ENCODE data around the gene SH2D3C. TPM values are rescaled to one million over a fixed set of nuclear protein-coding genes. Genes with fewer than 3 reads are reported as not detected.
A peak's percentile ranks its signal among the peaks of the same experiment; 100 is the strongest.

Gene SH2D3C
- total RNA-seq, 1 experiment from 2014 or later: not detected

GRCh38 chr9:127790094-127790855, 11.8 kb upstream of the SH2D3C start:
- no peak overlapping the region for H2AFZ ChIP-seq (ENCODE audit: low read length)
- peaks cover 22% of the 10 kb centered on the region for H3K79me2 ChIP-seq (ENCODE audit: low read length)
- DNase-seq: no peak
- no peak overlapping the region for H3K9ac ChIP-seq (ENCODE audit: low read length)
- H3K4me2 ChIP-seq (ENCODE audit: low read depth, low read length, poor library complexity, severe bottlenecking): no peak overlapping the region
- H3K9me3 ChIP-seq (ENCODE audit: low read length): no peaks in the 10 kb centered on the region
- no peak overlapping the region for H3K27ac ChIP-seq (ENCODE audit: low read length)
- peaks cover 35% of the 10 kb centered on the region for H3K36me3 ChIP-seq (ENCODE audit: insufficient read depth, low read length)
- H3K4me1 ChIP-seq (ENCODE audit: low read length): peaks cover 8% of the 10 kb centered on the region
- no peaks in the 10 kb centered on the region for H3K27me3 ChIP-seq (ENCODE audit: low read length)
- H4K20me1 ChIP-seq (ENCODE audit: insufficient read depth, low read depth, low read length): peaks cover 47% of the 10 kb centered on the region
- no peak overlapping the region for H3K4me3 ChIP-seq (ENCODE audit: low read length)
- no peaks in the 10 kb centered on the region for H3K9me2 ChIP-seq (replicated peaks; ENCODE audit: insufficient read depth, low read length)

GRCh38 chr9:127789179-127789578, 10.7 kb upstream of the SH2D3C start:
- peaks cover 11% of the 10 kb centered on the region for H3K4me1 ChIP-seq (ENCODE audit: low read length)
- no peaks in the 10 kb centered on the region for H3K9me2 ChIP-seq (replicated peaks; ENCODE audit: insufficient read depth, low read length)
- H3K4me2 ChIP-seq (ENCODE audit: low read depth, low read length, poor library complexity, severe bottlenecking): no peak overlapping the region
- no peak overlapping the region for H2AFZ ChIP-seq (ENCODE audit: low read length)
- no peaks in the 10 kb centered on the region for H3K27me3 ChIP-seq (ENCODE audit: low read length)
- no peak overlapping the region for H3K27ac ChIP-seq (ENCODE audit: low read length)
- H3K9me3 ChIP-seq (ENCODE audit: low read length): no peaks in the 10 kb centered on the region
- H3K79me2 ChIP-seq (ENCODE audit: low read length): peaks cover 22% of the 10 kb centered on the region
- H3K9ac ChIP-seq (ENCODE audit: low read length): no peak overlapping the region
- no peak for DNase-seq
- H3K4me3 ChIP-seq (ENCODE audit: low read length): no peak overlapping the region
- peaks cover 35% of the 10 kb centered on the region for H3K36me3 ChIP-seq (ENCODE audit: insufficient read depth, low read length)
- H4K20me1 ChIP-seq (ENCODE audit: insufficient read depth, low read depth, low read length): peaks cover 47% of the 10 kb centered on the region

GRCh38 chr9:127788337-127789011, 10.0 kb upstream of the SH2D3C start:
- H3K4me3 ChIP-seq (ENCODE audit: low read length): no peak overlapping the region
- H3K27me3 ChIP-seq (ENCODE audit: low read length): no peaks in the 10 kb centered on the region
- peaks cover 47% of the 10 kb centered on the region for H4K20me1 ChIP-seq (ENCODE audit: insufficient read depth, low read depth, low read length)
- H3K4me2 ChIP-seq (ENCODE audit: low read depth, low read length, poor library complexity, severe bottlenecking): no peak overlapping the region
- H3K27ac ChIP-seq (ENCODE audit: low read length): no peak overlapping the region
- DNase-seq: no peak
- H3K36me3 ChIP-seq (ENCODE audit: insufficient read depth, low read length): peaks cover 35% of the 10 kb centered on the region
- H3K9me2 ChIP-seq (replicated peaks; ENCODE audit: insufficient read depth, low read length): no peaks in the 10 kb centered on the region
- peaks cover 15% of the 10 kb centered on the region for H3K4me1 ChIP-seq (ENCODE audit: low read length)
- H3K9me3 ChIP-seq (ENCODE audit: low read length): no peaks in the 10 kb centered on the region
- no peak overlapping the region for H2AFZ ChIP-seq (ENCODE audit: low read length)
- H3K79me2 ChIP-seq (ENCODE audit: low read length): peaks cover 22% of the 10 kb centered on the region
- H3K9ac ChIP-seq (ENCODE audit: low read length): no peak overlapping the region

GRCh38 chr9:127786773-127787104, 8.3 kb upstream of the SH2D3C start:
- DNase-seq: no peak
- Histone ChIP-seq H2AFZ (ENCODE audit: low read length) (no peak overlapping the region), H4K20me1 (ENCODE audit: insufficient read depth, low read depth, low read length) (peaks cover 40% of the 10 kb centered on the region), H3K4me1 (ENCODE audit: low read length) (peaks cover 25% of the 10 kb centered on the region), H3K4me3 (ENCODE audit: low read length) (peak overlapping the region; percentile 78), H3K79me2 (ENCODE audit: low read length) (peaks cover 22% of the 10 kb centered on the region), H3K9me3 (ENCODE audit: low read length) (no peaks in the 10 kb centered on the region), H3K4me2 (ENCODE audit: low read depth, low read length, poor library complexity, severe bottlenecking) (peak overlapping the region; percentile 83), H3K27me3 (ENCODE audit: low read length) (no peaks in the 10 kb centered on the region), H3K36me3 (ENCODE audit: insufficient read depth, low read length) (peaks cover 30% of the 10 kb centered on the region), H3K27ac (ENCODE audit: low read length) (0 out of 2 replicates have a peak overlapping the region, but pooled peaks have one; percentile 7), H3K9ac (ENCODE audit: low read length) (peak overlapping the region; percentile 100), H3K9me2 (replicated peaks; ENCODE audit: insufficient read depth, low read length) (no peaks in the 10 kb centered on the region)

DNA sequence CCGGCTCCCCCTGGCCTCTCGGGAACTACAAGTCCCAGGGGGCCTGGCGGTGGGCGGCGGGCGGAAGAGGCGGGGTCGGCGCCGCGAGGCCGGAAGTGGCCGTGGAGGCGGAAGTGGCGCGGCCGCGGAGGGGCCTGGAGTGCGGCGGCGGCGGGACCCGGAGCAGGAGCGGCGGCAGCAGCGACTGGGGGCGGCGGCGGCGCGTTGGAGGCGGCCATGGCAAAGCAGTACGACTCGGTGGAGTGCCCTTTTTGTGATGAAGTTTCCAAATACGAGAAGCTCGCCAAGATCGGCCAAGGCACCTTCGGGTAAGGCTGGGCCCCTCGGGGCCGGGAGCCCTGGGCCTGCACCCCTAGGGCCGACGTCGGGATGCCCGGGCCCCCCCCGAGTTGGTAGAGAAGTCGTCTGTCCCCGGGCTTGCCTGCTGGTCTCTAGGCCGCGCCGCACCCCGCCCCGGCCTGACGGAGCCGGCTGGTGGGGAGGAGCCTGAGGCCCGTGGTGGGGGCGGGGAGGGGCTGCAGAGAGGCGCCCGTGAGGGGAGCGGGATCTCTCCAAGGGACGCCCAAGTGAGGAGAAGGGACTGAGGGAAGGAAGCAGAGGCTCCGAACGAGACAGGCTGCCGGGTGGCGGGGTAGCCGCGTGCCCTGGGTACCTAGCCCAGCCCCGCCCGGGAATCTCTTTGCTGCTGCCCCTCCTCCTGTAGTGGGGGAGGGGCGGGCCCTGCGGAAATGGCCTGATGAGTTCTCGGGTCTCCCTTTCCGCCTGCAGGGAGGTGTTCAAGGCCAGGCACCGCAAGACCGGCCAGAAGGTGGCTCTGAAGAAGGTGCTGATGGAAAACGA, 7.7 kb upstream of the SH2D3C start, which contains the start of gene CDK9:
Gene CDK9, plus strand, starts transcription at position 102 of the 840 bp plus-strand sequence. Its CDS starts 115 bp downstream, at position 217.
- Histone ChIP-seq H3K9me2 (replicated peaks; ENCODE audit: insufficient read depth, low read length) (no peaks in the 10 kb centered on the region), H2AFZ (ENCODE audit: low read length) (0 out of 2 replicates have a peak within 1 kb of the TSS, but pooled peaks have one; percentile 37)
- DNase-seq: peak; percentile 97

DNA sequence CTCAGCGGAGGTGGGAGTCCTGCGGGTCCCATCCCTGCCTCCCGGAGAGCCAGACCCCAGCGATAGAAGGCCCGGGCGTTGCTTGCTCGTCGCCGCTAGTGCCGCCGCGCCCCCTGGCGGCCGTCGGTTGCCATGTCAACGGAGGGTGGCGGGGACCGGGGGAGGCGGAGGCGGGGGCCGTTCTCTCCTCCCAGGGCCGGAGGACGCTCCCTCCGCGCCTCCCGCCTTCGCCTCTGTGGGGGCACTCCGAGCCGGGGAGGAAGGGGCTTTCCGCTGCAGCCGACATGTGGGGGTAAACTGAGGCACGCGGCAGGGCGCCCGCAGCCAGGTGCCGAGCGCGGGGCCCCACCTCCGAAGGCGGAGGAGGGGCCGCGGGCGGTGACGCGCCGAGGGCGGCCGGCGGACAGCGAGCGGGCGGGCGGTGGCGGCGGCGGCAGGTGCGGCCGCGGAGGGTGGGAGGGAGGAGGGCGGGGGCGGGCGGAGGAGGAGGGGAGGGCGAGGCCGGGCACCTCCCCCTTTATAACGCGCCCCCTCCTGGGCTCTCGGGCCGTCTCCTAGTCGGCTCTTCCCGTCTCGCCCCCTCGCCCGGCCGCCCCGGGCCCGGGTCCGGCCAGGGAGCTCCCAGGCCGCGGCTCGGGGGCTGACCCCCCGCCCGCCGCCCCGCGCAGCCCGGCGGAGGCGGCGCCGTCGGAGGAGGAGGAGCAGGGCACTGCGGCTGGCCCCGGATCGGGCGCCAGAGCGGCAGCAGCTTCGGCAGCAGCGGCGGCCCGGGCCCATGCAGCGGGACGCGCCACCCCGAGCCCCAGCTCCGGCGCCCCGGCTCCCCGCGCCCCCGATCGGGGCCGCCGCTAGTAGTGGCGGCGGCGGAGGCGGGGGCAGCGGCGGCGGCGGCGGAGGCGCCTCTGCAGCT, 6.8 kb upstream of the SH2D3C start:
- H3K27ac ChIP-seq (ENCODE audit: low read length): no peak overlapping the region
- peak overlapping the region; percentile 78 for H3K4me3 ChIP-seq (ENCODE audit: low read length)
- no peaks in the 10 kb centered on the region for H3K9me2 ChIP-seq (replicated peaks; ENCODE audit: insufficient read depth, low read length)
- no peaks in the 10 kb centered on the region for H3K27me3 ChIP-seq (ENCODE audit: low read length)
- peaks cover 37% of the 10 kb centered on the region for H4K20me1 ChIP-seq (ENCODE audit: insufficient read depth, low read depth, low read length)
- DNase-seq: peak; percentile 94
- peak overlapping the region; percentile 100 for H3K9ac ChIP-seq (ENCODE audit: low read length)
- H3K4me1 ChIP-seq (ENCODE audit: low read length): peaks cover 27% of the 10 kb centered on the region
- 0 out of 2 replicates have a peak overlapping the region, but pooled peaks have one; percentile 37 for H2AFZ ChIP-seq (ENCODE audit: low read length)
- H3K36me3 ChIP-seq (ENCODE audit: insufficient read depth, low read length): peaks cover 27% of the 10 kb centered on the region
- peaks cover 22% of the 10 kb centered on the region for H3K79me2 ChIP-seq (ENCODE audit: low read length)
- no peaks in the 10 kb centered on the region for H3K9me3 ChIP-seq (ENCODE audit: low read length)
- H3K4me2 ChIP-seq (ENCODE audit: low read depth, low read length, poor library complexity, severe bottlenecking): peak overlapping the region; percentile 62

More for the DNA sequence above, 7.7 kb upstream of the SH2D3C start, which contains the start of gene CDK9:
- Histone ChIP-seq H3K4me1 (ENCODE audit: low read length) (peaks cover 27% of the 10 kb centered on the region), H3K79me2 (ENCODE audit: low read length) (peaks cover 22% of the 10 kb centered on the region), H3K4me2 (ENCODE audit: low read depth, low read length, poor library complexity, severe bottlenecking) (peak within 1 kb of the TSS; percentile 83), H3K9ac (ENCODE audit: low read length) (peak within 1 kb of the TSS; percentile 100), H3K9me3 (ENCODE audit: low read length) (no peaks in the 10 kb centered on the region), H3K4me3 (ENCODE audit: low read length) (peak within 1 kb of the TSS; percentile 78), H3K27me3 (ENCODE audit: low read length) (no peaks in the 10 kb centered on the region), H3K27ac (ENCODE audit: low read length) (peak within 1 kb of the TSS; percentile 72), H4K20me1 (ENCODE audit: insufficient read depth, low read depth, low read length) (peaks cover 40% of the 10 kb centered on the region), H3K36me3 (ENCODE audit: insufficient read depth, low read length) (peaks cover 30% of the 10 kb centered on the region)
